ENCODE measurements around the gene PRKCH.
"Not testable (repeated sequence)": the region's sequence is repeated elsewhere in the genome, so short reads cannot be mapped to it uniquely, and the experiment has no call there.

Gene PRKCH

GRCh38 chr14:61396694-61397093 is 75.3 kb downstream of the PRKCH start:
- no peak for DNase-seq

GRCh38 chr14:61397615-61398014 is 76.2 kb downstream of the PRKCH start:
- DNase-seq, result no peak

GRCh38 chr14:61398221-61398620 is 76.8 kb downstream of the PRKCH start:
- DNase-seq, result no peak

GRCh38 chr14:61399365-61399764 is 78.0 kb downstream of the PRKCH start:
- no peak for DNase-seq

- DNase-seq, result no peak
These were observed 80.1 kb downstream of the PRKCH start for GRCh38 chr14:61401461-61401860.

DNA sequence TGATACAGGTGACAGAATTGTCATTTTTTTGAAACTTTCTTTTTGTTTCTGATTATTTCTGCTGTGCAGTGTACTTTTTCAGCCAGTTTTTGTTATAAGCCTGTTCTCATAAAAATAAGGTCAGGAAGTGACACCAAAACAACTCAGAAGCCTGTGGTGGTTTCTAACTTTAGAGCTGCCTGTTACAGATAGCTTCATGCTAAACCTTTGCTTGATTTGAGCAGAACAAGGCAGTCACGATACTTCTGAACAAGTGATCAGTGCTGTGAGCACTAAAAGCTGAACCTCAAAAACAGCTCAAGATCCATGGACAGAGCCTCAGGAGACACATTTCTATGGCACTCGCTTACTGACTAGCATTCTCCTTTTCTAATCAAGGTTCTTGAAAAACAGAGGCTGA is 82.0 kb downstream of the PRKCH start:
- DNase-seq, result no peak

- no peak for DNase-seq
These were observed 83.3 kb downstream of the PRKCH start for GRCh38 chr14:61404637-61405036.

- no peak for DNase-seq
These were observed 84.8 kb downstream of the PRKCH start for GRCh38 chr14:61406198-61406597.

- no peak for DNase-seq
These were observed 85.3 kb downstream of the PRKCH start for GRCh38 chr14:61406675-61407074.

DNA sequence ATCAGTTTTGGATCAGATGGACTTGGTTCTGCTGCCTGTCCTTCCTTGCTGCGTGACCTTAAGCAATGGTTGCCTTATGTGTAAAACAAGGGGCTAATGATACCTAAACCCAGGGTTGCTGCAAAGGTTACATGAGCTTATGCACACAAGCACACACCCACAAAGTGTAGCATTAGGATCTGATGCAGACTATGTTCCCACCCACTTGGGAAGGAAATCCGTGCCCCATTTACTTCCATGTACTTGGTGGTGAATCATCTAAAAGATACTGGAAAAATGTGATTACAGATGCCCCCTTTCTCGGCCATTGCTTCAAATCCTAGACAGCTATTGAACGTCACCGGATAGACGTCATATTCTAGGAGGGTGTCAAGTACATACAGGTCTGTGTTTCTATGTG is 87.1 kb downstream of the PRKCH start:
- DNase-seq, result no peak

DNA sequence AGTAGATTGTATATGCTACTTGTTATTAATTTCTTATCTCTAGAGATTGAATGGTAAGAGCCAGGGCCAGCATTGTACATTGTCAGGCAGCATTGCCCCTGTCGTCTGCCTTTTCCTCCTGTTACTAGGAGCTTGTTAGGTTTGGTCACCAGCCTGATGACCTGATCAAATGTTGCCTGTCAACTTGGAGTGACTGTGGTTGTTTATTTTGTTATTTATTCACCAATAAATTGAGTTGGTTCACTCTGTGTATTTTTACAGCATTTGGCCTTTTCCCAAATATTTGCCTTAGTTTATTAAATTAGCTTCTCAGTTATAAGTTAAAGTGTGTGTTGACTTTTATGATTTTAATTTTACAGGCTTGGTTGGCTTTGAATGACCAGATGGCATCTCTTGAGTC is 88.4 kb downstream of the PRKCH start:
- DNase-seq, result no peak

GRCh38 chr14:61415934-61416333 is 94.6 kb downstream of the PRKCH start:
- not testable (repeated sequence) for DNase-seq

DNA sequence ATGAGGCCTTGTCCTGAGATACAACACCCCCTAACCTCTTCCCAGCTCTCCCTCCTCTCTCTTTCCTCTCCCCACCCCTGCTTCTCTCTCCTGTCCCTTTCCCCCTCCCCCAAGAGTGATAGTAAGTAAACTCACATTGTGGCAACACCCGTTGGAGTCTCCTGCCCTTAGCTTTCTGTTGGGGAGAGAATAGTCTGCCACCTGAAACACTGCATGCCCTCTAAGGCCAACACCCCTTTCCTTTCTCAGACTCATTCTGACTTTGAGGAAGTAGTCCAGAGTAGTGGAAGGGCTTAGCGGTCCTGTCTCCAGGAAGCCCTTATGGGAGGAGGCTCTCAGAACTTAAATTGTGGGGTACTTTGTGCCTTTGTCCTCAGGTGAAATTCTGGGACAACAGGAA is 95.2 kb downstream of the PRKCH start:
- DNase-seq, result no peak

DNA sequence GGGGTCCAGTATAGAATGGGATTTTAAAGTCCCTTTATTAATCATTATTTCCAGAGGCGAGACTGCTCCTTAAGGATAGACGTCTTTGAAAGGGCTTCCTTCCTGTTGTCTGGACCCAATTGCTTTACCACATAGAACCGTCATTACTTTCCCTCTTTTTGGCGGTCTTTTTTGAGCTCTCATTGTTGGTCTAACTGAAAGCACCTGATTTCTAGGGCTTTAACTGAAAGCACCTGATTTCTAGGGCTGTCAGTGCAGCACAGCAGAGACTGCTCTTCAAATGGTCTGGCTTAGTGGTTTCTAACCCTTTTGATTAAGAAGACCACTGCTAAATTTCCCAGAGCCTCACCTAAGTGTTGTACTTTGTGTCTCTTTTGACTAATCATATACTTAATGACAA is 95.8 kb downstream of the PRKCH start:
- DNase-seq, result no peak

GRCh38 chr14:61417883-61418455 is 96.6 kb downstream of the PRKCH start:
- no peak for DNase-seq

DNA sequence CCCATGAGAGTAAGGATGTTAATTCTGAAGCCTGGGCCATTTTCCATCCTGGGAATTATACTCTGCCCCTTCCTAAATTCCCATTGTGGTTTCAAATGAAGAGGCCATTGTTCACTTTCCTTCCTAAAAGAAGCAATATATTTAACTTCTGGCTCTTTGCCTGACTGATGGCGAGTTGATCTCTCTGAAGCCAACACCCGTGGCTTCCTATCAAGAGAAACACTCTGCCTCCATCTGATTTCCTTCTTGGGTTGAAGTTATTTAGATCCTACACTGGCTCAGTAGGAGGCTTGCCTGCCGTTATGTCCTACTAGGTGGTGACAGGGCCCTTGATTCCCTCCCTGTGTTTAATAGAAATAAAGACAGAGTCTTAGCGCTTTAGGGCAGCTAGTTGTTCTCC is 97.4 kb downstream of the PRKCH start:
- DNase-seq, result no peak

DNA sequence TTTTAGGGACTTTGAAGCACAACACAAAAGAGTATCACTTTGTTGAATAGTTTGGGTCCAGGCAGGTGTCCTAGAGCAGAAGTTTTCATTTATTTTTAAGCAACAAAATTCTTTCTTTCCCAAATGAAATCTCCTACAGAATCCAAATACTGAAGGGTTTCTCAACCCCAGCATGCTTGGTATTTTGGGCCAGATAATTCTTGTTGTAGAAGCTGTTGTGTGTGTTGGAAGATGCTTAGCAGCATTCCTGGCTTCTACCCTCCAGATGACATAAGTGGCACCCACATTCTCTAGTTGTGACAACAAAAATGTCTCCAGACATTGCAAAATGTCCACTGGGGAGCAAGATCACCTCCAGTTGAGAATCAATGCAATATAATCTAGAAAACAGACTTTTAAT is 97.8 kb downstream of the PRKCH start:
- DNase-seq, result no peak

DNA sequence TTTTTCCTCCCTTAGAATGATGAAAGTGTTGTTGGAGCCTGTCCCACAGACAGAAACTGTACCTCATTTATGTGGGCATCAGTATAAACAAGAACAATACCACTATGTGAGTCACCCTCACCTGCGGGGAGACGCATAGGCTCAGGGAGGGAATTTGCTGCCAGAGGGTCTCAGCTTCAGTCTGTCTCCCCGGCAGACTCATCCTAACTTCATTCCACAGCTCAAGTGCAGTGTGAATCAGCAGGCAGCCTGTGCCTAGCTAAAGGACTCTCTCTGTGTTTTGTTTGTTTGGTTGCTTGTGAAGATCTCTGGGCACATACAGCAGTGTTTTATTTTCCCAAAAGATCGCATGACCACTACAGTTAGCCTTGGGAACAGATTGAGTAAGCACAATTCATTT is 98.9 kb downstream of the PRKCH start:
- no peak for DNase-seq

- DNase-seq, result no peak
These were observed 100.0 kb downstream of the PRKCH start for GRCh38 chr14:61421212-61421923.

GRCh38 chr14:61426048-61426447 is 104.7 kb downstream of the PRKCH start:
- DNase-seq, result no peak

DNA sequence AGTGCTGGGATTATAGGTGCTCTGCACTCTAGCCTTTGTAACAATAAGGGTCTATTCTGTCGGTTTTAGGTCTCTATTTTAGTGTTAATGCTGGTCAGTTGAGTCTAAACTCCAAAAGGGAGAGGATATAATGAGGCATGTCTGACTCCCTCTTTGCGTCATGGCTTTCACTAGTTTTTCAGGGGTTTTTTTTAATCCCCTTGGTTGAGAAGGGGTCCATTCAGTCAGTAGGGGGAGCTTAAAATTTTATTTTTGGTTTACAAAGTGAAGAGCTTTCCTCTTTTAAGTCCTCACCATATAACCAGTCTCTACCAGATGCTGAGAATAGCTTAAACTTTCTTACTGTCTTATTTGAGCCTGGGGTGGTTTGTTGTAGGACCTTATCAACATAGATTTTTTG is 106.9 kb downstream of the PRKCH start:
- DNase-seq, result no peak

GRCh38 chr14:61429316-61429715 is 107.9 kb downstream of the PRKCH start:
- DNase-seq, result no peak

DNA sequence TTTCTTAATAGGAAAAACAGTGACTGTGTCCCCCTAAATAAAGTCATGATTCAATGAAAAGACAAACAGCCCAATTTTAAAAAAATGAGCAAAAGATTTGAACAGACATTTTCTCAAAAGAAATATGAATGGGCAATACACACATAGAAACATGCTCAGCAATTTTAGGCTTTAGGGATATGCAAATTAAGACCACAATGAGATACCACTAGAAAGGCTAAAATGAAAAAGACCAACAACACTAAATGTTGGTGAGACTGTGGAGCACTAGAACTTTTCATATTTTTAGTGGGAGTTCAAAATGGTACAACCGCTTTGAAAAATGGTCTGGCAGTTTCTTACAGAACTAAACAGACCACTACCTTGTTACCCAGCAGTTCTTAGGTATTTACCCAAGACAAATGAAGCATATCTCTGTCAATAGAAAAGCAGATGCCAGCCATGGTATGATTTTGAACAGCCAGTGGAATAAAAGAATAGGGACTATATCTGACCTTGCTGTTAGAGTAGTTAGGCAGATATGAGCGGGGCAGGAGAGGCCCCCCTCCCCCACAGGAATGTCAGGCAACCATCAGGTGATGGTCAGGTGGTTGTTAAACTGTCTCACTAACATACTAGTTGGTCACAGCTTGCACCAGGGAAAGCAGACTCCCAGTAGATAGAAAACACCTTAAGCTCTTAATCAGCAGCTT is 108.8 kb downstream of the PRKCH start:
- no peak for DNase-seq

DNA sequence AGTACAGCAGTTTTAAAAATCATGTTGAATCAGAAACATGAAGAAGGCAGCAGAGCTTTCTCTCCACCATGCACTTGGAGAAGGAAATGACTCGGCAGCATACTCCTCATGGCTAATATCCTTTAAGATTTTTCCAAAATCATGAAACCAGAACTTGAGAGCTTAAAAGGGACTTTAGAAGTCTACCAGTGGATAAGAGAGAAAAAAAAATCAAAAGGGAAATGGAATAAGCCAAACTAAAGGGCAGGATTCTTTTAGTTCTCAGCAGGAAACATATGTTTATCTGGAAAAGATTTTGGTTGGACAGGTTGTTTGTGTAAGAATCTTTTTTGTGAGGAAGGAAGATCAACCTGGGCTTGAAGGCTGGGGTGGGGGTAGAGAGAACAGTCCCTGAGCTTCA is 111.8 kb downstream of the PRKCH start:
- DNase-seq, result no peak

DNA sequence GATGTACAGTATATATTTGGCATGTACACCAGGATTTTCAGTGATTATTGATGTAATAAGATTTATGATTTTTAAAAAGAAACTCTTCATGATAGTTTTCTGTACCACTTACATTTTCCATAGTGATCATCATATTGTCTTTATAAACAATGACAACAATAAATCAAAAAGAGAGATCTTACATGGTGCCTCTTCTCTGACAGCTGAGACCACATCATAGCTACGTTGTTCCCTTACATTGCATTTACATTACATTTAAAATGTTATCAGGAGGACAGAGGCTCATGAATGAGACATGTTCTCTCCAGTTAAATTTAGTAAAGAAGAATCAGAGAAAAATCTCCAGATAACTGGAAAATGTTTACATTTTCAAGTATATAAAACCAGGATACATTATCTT is 112.4 kb downstream of the PRKCH start:
- DNase-seq, result no peak

Measured in cerebellar nuclear complex (tissue), 1 donor.